EL (cell line): ENCODE measurements around the gene MACF1.
"Not testable (repeated sequence)": the region's sequence is repeated elsewhere in the genome, so short reads cannot be mapped to it uniquely, and the experiment has no call there.

ENCODE experiments used
- DNase-seq: peaks from one replicate; pipeline ENCODE4 v3.0.0-alpha.2; 2016

MACF1 gene

GRCh38 chr1:39524171-39524570 is 319.7 kb downstream of the MACF1 start:
- no peak for DNase-seq

GRCh38 chr1:39524591-39525365 is 320.3 kb downstream of the MACF1 start:
- DNase-seq: no peak

DNA sequence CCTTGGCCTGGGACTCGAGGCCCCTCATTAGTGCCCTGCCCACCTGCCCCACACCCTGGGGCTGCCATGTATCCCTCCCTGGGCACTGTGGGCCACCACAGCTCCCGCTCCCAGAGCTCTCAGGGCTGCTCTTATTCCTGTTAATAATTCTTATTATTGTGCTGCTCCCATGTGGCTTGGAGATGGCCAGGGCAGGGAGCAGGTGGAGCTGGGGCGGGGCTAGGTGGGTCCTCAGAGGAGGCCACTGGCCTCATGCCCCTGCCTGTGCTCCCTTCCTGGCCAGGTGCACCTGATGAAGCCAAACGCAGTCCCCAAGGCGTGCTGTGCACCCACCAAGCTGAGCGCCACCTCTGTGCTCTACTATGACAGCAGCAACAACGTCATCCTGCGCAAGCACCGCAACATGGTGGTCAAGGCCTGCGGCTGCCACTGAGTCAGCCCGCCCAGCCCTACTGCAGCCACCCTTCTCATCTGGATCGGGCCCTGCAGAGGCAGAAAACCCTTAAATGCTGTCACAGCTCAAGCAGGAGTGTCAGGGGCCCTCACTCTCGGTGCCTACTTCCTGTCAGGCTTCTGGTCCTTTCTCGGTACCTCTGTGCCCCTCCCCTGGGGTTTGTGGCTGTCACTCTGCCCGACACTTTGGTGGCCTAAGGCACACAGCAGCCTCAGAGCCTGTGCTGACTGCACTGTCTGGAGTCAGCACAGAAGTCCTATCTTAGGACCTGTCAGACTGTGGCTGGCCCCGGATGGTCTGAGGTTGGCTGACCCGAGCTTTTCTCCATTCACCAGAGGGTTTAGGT is 321.1 kb downstream of the MACF1 start:
- no peak for DNase-seq

- no peak for DNase-seq
Measured at GRCh38 chr1:39526466-39527189, 322.1 kb downstream of the MACF1 start.

GRCh38 chr1:39527190-39527579 is 322.7 kb downstream of the MACF1 start:
- DNase-seq: not testable (repeated sequence)

DNA sequence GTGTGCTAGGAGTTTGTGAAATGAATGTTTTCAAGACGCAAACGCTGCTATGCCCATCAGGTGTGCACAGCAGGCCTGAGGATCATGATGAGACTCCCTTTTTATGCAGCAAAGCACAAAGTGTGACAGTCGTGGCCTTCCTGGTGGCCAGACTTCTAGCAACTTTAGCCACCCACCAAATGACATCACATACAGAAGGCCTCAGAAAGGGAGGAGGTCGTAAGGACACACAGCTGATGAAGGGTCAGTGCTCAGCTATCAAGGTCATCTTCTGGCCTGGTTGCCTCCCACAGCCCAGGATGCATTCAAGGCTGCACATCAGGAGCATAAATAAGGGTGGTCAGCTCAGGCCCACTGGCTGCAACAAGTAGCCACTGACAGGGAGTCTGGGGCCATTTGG is 323.6 kb downstream of the MACF1 start:
- no peak for DNase-seq

DNA sequence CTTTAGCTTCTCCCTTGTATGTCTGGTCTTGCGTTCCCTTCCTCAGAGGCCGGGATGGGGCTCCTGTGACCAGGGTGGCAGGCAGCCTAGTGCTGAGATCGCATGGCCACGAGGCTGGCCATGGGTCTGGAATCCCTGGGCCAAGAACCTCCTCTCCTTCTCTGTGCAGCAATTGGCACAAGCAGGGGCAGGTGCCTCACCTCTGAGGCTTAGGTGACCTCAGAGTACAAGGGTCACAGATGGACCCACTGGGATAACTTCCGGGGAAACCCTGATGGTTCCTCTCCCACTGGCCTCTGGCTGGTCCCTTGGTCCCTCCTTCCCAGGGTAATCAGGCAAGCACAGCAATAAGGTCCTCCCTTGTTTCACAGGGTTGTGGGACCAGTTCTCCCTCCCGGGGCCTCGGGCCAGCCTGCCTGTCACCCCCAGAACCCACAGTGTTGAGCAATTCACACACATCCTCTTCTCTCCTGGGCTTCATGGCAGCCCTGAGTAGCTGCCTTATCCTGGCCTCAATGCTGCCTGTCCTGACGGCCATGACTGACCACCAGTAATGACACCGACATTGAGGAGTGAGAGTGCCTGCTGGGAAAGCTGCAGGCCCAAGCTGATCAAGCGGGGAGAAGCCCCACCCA is 325.5 kb downstream of the MACF1 start:
- DNase-seq: no peak

DNA sequence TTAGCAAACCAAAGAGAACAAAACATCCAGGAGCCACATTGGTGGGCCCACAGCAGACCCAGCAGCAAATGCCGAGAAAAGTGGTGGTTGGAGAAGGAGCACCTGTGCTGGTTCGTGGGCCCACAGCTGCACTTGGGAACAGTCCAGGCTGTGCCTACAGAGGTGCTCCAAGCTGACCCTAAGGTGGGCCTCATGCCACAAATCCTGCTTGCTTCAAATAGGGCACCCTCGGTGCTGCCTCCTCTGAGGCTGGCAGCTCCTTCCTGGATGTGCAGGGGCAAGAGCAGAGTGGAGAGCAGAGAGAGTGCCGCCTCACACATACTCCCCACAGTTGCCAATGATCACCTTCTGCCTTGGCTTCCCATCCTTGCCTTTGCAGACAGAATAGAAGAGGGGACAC is 327.0 kb downstream of the MACF1 start:
- DNase-seq: no peak

DNA sequence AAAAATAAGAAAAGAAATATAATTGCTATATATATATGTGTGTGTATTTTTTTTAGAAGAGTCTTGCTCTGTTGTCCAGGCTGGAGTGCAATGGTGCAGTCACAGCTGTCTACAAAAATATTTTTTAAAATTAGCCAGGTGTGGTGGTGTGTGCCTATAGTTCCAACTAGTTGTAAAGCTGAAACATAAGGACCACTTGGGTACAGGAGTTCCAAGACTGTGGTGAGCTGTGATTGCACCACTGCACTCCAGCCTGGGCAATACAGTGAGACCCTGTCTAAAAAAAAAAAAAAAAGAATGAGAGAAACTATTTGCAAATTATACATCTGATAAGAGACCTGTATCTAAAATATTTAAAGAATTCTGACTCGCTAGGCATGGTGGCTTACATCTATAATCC is 328.9 kb downstream of the MACF1 start:
- no peak for DNase-seq
